Keratinocyte (primary cell): Measurements from ENCODE around the gene OR5AN1. TPM values are rescaled to one million over a fixed set of nuclear protein-coding genes. Genes with fewer than 3 reads are reported as not detected.

ENCODE experiments used
- DNase-seq: peaks from one replicate; pipeline ENCODE4 v3.0.0-alpha.2; 2011; ENCODE audit warnings: low read depth, missing footprints, low spot score
- FAIRE-seq: peaks from 2 replicates; lab custom pipeline; 2011; peaks lifted over from hg19 to GRCh38; lab: Jason Lieb, UNC
- H2AFZ ChIP-seq: 2 replicates; pipeline ENCODE4 v1.6.0; 2012; ENCODE audit warnings: low read length, control low read depth, inconsistent platforms; ENCODE audit not compliant: control insufficient read depth
- H3K27ac ChIP-seq: 2 replicates; pipeline ENCODE4 v1.5.1; 2011; ENCODE audit warnings: low read length; ENCODE audit not compliant: control insufficient read depth, insufficient read depth
- H3K27me3 ChIP-seq: 3 replicates; pipeline ENCODE4 v1.6.0; 2011; ENCODE audit warnings: low read length; ENCODE audit not compliant: control insufficient read depth, insufficient read depth; ENCODE audit errors: extremely low read depth
- H3K36me3 ChIP-seq, 2 experiments: 2 replicates in 1 of 2; 3 replicates in 1 of 2; pipeline ENCODE4 v1.5.1; 2011; ENCODE audit warnings: low read length in 2 of 2, mild to moderate bottlenecking in 1 of 2; ENCODE audit not compliant: control insufficient read depth in 2 of 2, insufficient read depth in 2 of 2; ENCODE audit errors: extremely low read depth in 1 of 2
- H3K4me1 ChIP-seq: 3 replicates; pipeline ENCODE4 v1.5.1; 2011; ENCODE audit warnings: low read length; ENCODE audit not compliant: control insufficient read depth, insufficient read depth; ENCODE audit errors: extremely low read depth
- H3K4me2 ChIP-seq: 3 replicates; pipeline ENCODE4 v1.6.0; 2011; ENCODE audit warnings: low read depth, low read length; ENCODE audit not compliant: control insufficient read depth, insufficient read depth; ENCODE audit errors: extremely low read depth
- H3K4me3 ChIP-seq, 3 experiments: fragments of 200-600 bp in 1 of 3; sonication (generic) in 1 of 3; 2 replicates in 2 of 3; 3 replicates in 1 of 3; pipeline ENCODE4 v1.5.1; 2011 to 2016; ENCODE audit warnings: low read length in 3 of 3, mild to moderate bottlenecking in 3 of 3, control low read depth in 2 of 3, inconsistent platforms in 1 of 3, low read depth in 1 of 3, mixed read lengths in 1 of 3, mixed run types in 1 of 3, moderate library complexity in 1 of 3; ENCODE audit not compliant: control insufficient read depth in 2 of 3, insufficient read depth in 2 of 3; ENCODE audit errors: extremely low read depth in 1 of 3
- H3K79me2 ChIP-seq: 2 replicates; pipeline ENCODE4 v1.6.0; 2012; ENCODE audit warnings: low read length; ENCODE audit not compliant: control insufficient read depth, insufficient read depth
- H3K9ac ChIP-seq: 3 replicates; pipeline ENCODE4 v1.6.0; 2011; ENCODE audit warnings: low read length; ENCODE audit not compliant: control insufficient read depth, insufficient read depth; ENCODE audit errors: extremely low read depth
- H3K9me1 ChIP-seq: 3 replicates; pipeline ENCODE4 v1.6.0; 2011; ENCODE audit warnings: low read length; ENCODE audit not compliant: control insufficient read depth, insufficient read depth; ENCODE audit errors: extremely low read depth
- H3K9me3 ChIP-seq: 2 replicates; pipeline ENCODE4 v1.5.1; 2012; ENCODE audit warnings: low read depth, low read length; ENCODE audit not compliant: control insufficient read depth
- H4K20me1 ChIP-seq: 3 replicates; pipeline ENCODE4 v1.6.0; 2011; ENCODE audit warnings: low read length; ENCODE audit not compliant: control insufficient read depth, insufficient read depth; ENCODE audit errors: extremely low read depth
- CTCF ChIP-seq, 3 experiments: IDR thresholded peaks in 1 of 3; conservative IDR thresholded peaks in 1 of 3; optimal IDR thresholded peaks in 1 of 3; 2 replicates in 2 of 3; 3 replicates in 1 of 3; pipeline versions ENCODE3 to v1.5.1; 2011; ENCODE audit warnings: low read length in 3 of 3, mild to moderate bottlenecking in 3 of 3, moderate library complexity in 2 of 3, control low read depth in 1 of 3, inconsistent platforms in 1 of 3; ENCODE audit not compliant: insufficient read depth in 2 of 3; ENCODE audit errors: extremely low read depth in 1 of 3
- EZH2 ChIP-seq: IDR thresholded peaks from one replicate; pipeline ENCODE4 v1.6.1; 2012; ENCODE audit warnings: inconsistent platforms, mild to moderate bottlenecking, low read length, moderate library complexity
- dilution Hi-C: fragments of 300-500 bp; cut with MboI; formaldehyde crosslinking; loops from one replicate; pipeline ENCODE4 v1.7.0; 2020; ENCODE audit warnings: low sequenced_read_pairs; ENCODE audit not compliant: extremely low pct_ligation_motif_present
- polyA plus RNA-seq, 5 experiments: library from polyadenylated mRNA; depleted of rRNA in 3 of 5; stranded (reverse) in 3 of 5; stranded (forward) in 1 of 5; unstranded in 1 of 5; fragments of >200 nt; gene quantifications; 1 replicate in 1 of 5; 2 replicates in 3 of 5; 3 replicates in 1 of 5; pipeline versions ENCODE4 v1.2.1 to v1.2.3, GENCODE V29; 2011 to 2012; ENCODE audit warnings: missing spikeins in 2 of 5, low read depth in 1 of 5, low replicate concordance in 1 of 5

Gene OR5AN1
- polyA plus RNA-seq, 1 donor (not counting 4 experiments of a cell fraction or from before 2014, with no cell fraction given) = not detected

- Histone ChIP-seq H3K9me3 (no peaks in the 10 kb centered on the region), H4K20me1 (no peaks in the 10 kb centered on the region), H3K4me3 (no peak overlapping the region), H3K9ac (no peak overlapping the region), H3K27ac (no peak overlapping the region), H3K4me1 (no peaks in the 10 kb centered on the region), H2AFZ (no peak overlapping the region), H3K27me3 (no peaks in the 10 kb centered on the region), H3K79me2 (no peaks in the 10 kb centered on the region), H3K4me2 (no peak overlapping the region), H3K9me1 (no peaks in the 10 kb centered on the region), H3K36me3 (no peaks in the 10 kb centered on the region)
- DNase-seq (no peak), FAIRE-seq (no peak)
- dilution Hi-C loops = no loop called here
- TF ChIP-seq CTCF (optimal IDR thresholded peaks at IDR 0.05 in 1 of 3, IDR thresholded peaks at IDR 0.05 in 1 of 3, conservative IDR thresholded peaks at IDR 0.05 in 1 of 3; ENCODE audit: extremely low read depth in 1 of 3, insufficient read depth in 2 of 3, low read length in 3 of 3) = no peak
- TF ChIP-seq EZH2 = no peak
Measured at GRCh38 chr11:59415111-59415510, 56.4 kb downstream of the OR5AN1 start.

- DNase-seq (no peak), FAIRE-seq (no peak)
- Histone ChIP-seq H3K27ac (no peak overlapping the region), H3K36me3 (no peaks in the 10 kb centered on the region), H3K79me2 (no peaks in the 10 kb centered on the region), H3K4me3 (no peak overlapping the region), H3K27me3 (no peaks in the 10 kb centered on the region), H4K20me1 (no peaks in the 10 kb centered on the region), H3K4me2 (no peak overlapping the region), H2AFZ (no peak overlapping the region), H3K9me1 (no peaks in the 10 kb centered on the region), H3K9me3 (no peaks in the 10 kb centered on the region), H3K4me1 (no peaks in the 10 kb centered on the region), H3K9ac (no peak overlapping the region)
- TF ChIP-seq EZH2 = no peak
- no peak for TF ChIP-seq CTCF (optimal IDR thresholded peaks at IDR 0.05 in 1 of 3, IDR thresholded peaks at IDR 0.05 in 1 of 3, conservative IDR thresholded peaks at IDR 0.05 in 1 of 3; ENCODE audit: extremely low read depth in 1 of 3, insufficient read depth in 2 of 3, low read length in 3 of 3)
- dilution Hi-C loops = no loop called here
Measured at GRCh38 chr11:59416613-59417012, 57.9 kb downstream of the OR5AN1 start.
